NCI-H1694 treated with DMSO at 0.1 percent for 48 hours (cell line): Measurements from ENCODE around the gene TRIP4.
"Not testable (repeated sequence)": the region's sequence is repeated elsewhere in the genome, so short reads cannot be mapped to it uniquely, and the experiment has no call there.

ENCODE experiments used
- DNase-seq: peaks from one replicate; lab custom pipeline; 2025; lab: John Stamatoyannopoulos, UW

Gene TRIP4

GRCh38 chr15:64490598-64491259, 103.1 kb downstream of the TRIP4 start:
- no peak for DNase-seq

GRCh38 chr15:64493641-64494040, 106.0 kb downstream of the TRIP4 start:
- no peak for DNase-seq

GRCh38 chr15:64495968-64496367, 108.3 kb downstream of the TRIP4 start:
- not testable (repeated sequence) for DNase-seq

- DNase-seq: no peak
These were observed 113.2 kb downstream of the TRIP4 start for GRCh38 chr15:64500695-64501395.

- DNase-seq: peak; percentile 87
These were observed 113.7 kb downstream of the TRIP4 start for GRCh38 chr15:64501396-64501715.

- DNase-seq: no peak
These were observed 114.5 kb downstream of the TRIP4 start for GRCh38 chr15:64502151-64502550.

- DNase-seq: no peak
These were observed 114.9 kb downstream of the TRIP4 start for GRCh38 chr15:64502551-64502950.

- no peak for DNase-seq
These were observed 115.6 kb downstream of the TRIP4 start for GRCh38 chr15:64503197-64503596.

GRCh38 chr15:64503640-64504039, 116.0 kb downstream of the TRIP4 start:
- no peak for DNase-seq
